ENCODE measurements around the gene MKRN3. TPM values are rescaled to one million over a fixed set of nuclear protein-coding genes. Genes with fewer than 3 reads are reported as not detected.

The MKRN3 gene
- total and polyA plus RNA-seq, 3 experiments from 2014 or later: 0.98 to 3.0 (median 1.1) TPM

- Mint-ChIP-seq H3K27ac (no peak overlapping the region), H3K4me1 (no peaks in the 10 kb centered on the region), H3K4me3 (no peak overlapping the region), H3K36me3 (no peaks in the 10 kb centered on the region), H3K27me3 (no peaks in the 10 kb centered on the region), H3K9me3 (peaks cover 0 to 6% (median 0%) of the 10 kb centered on the region in 5 donors)
- Histone ChIP-seq H3K9me3 (ENCODE audit: low read length) (no peaks in the 10 kb centered on the region), H3K4me1 (ENCODE audit: insufficient read depth, low read length) (no peaks in the 10 kb centered on the region), H3K36me3 (ENCODE audit: insufficient read depth, low read length) (no peaks in the 10 kb centered on the region), H3K27ac (ENCODE audit: low read depth, low read length) (no peak overlapping the region), H3K4me3 (ENCODE audit: low read length) (no peak overlapping the region), H3K27me3 (ENCODE audit: insufficient read depth, low read length, poor library complexity, severe bottlenecking) (no peaks in the 10 kb centered on the region)
- no peak for DNase-seq
- ChIA-PET CTCF (no interaction called here), POLR2A (no interaction called here)
These were observed 3.9 kb downstream of the MKRN3 start for GRCh38 chr15:23569151-23569925.

GRCh38 chr15:23570486-23570885 is 5.0 kb downstream of the MKRN3 start:
- H3K27me3 ChIP-seq (ENCODE audit: insufficient read depth, low read length, poor library complexity, severe bottlenecking): no peaks in the 10 kb centered on the region
- H3K4me1 Mint-ChIP-seq: no peaks in the 10 kb centered on the region
- no peak overlapping the region for H3K27ac Mint-ChIP-seq
- H3K27ac ChIP-seq (ENCODE audit: low read depth, low read length): no peak overlapping the region
- H3K36me3 Mint-ChIP-seq: no peaks in the 10 kb centered on the region
- no peaks in the 10 kb centered on the region for H3K4me1 ChIP-seq (ENCODE audit: insufficient read depth, low read length)
- no peak overlapping the region for H3K4me3 ChIP-seq (ENCODE audit: low read length)
- peaks cover 0 to 3% (median 0%) of the 10 kb centered on the region in 5 donors for H3K9me3 Mint-ChIP-seq
- POLR2A ChIA-PET: no interaction called here
- H3K27me3 Mint-ChIP-seq: peaks cover 0 to 2% of the 10 kb centered on the region in 2 donors
- DNase-seq: no peak
- H3K36me3 ChIP-seq (ENCODE audit: insufficient read depth, low read length): no peaks in the 10 kb centered on the region
- CTCF ChIA-PET: no interaction called here
- no peak overlapping the region for H3K4me3 Mint-ChIP-seq
- H3K9me3 ChIP-seq (ENCODE audit: low read length): no peaks in the 10 kb centered on the region

- Mint-ChIP-seq H3K27me3 (peaks cover 0 to 3% of the 10 kb centered on the region in 2 donors), H3K36me3 (no peaks in the 10 kb centered on the region), H3K4me3 (no peak overlapping the region), H3K9me3 (peaks cover 0 to 3% (median 0%) of the 10 kb centered on the region in 5 donors), H3K4me1 (no peaks in the 10 kb centered on the region), H3K27ac (no peak overlapping the region)
- POLR2A ChIA-PET: no interaction called here
- Histone ChIP-seq H3K27me3 (ENCODE audit: insufficient read depth, low read length, poor library complexity, severe bottlenecking) (no peaks in the 10 kb centered on the region), H3K36me3 (ENCODE audit: insufficient read depth, low read length) (no peaks in the 10 kb centered on the region), H3K4me1 (ENCODE audit: insufficient read depth, low read length) (no peaks in the 10 kb centered on the region), H3K9me3 (ENCODE audit: low read length) (no peaks in the 10 kb centered on the region), H3K27ac (ENCODE audit: low read depth, low read length) (no peak overlapping the region), H3K4me3 (ENCODE audit: low read length) (no peak overlapping the region)
- DNase-seq: no peak
- CTCF ChIA-PET: no interaction called here
These were observed 7.4 kb downstream of the MKRN3 start for GRCh38 chr15:23572844-23573243.

DNA sequence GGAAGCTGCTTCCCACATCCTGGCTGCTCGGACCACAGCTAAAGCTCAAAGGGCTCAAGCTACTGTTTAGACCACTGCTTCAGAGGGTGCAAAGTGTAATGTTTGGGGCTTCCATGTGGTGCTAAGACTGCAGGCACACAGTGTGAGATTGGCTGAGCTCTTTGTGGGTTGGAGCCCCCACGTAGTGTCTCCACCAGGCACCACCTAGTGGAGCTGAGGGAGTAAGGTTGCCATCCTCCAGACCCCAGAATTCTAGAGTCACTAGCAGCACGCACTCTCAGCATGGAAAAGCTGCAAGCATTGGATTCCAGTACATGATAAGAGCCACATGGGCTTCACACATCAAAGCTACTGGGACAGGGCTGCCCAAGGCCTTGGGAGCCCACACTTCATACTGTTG is 9.3 kb downstream of the MKRN3 start:
- Histone ChIP-seq H3K4me1 (ENCODE audit: insufficient read depth, low read length) (no peaks in the 10 kb centered on the region), H3K4me3 (ENCODE audit: low read length) (no peak overlapping the region), H3K27me3 (ENCODE audit: insufficient read depth, low read length, poor library complexity, severe bottlenecking) (no peaks in the 10 kb centered on the region), H3K36me3 (ENCODE audit: insufficient read depth, low read length) (no peaks in the 10 kb centered on the region), H3K27ac (ENCODE audit: low read depth, low read length) (no peak overlapping the region), H3K9me3 (ENCODE audit: low read length) (no peaks in the 10 kb centered on the region)
- no peak overlapping the region for H3K27ac Mint-ChIP-seq
- H3K9me3 Mint-ChIP-seq: peaks cover 0 to 3% (median 0%) of the 10 kb centered on the region in 5 donors
- no peaks in the 10 kb centered on the region for H3K36me3 Mint-ChIP-seq
- no peak for DNase-seq
- H3K27me3 Mint-ChIP-seq: peaks cover 0 to 3% of the 10 kb centered on the region in 2 donors
- H3K4me1 Mint-ChIP-seq: no peaks in the 10 kb centered on the region
- POLR2A ChIA-PET: no interaction called here
- CTCF ChIA-PET: no interaction called here
- H3K4me3 Mint-ChIP-seq: no peak overlapping the region

DNA sequence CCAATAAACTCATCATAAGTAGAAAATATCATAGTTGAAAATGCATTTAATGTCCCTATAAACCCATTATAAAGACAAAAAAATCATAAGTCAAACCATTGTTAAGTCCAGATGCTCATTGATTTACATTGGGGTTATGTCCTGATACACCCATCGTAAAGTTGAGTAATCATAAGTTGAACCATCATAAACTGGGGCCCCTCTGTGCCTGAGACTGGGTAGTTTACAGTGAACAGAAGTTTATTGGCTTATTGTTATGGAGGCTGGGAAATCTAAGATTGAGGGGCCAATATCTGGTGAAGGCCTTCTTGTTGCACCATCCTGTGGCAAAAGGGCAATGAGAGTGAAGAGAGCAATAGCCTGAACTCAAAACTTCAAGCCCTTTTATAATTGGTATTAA is 10.6 kb downstream of the MKRN3 start:
- ChIA-PET POLR2A (no interaction called here), CTCF (no interaction called here)
- Histone ChIP-seq H3K9me3 (ENCODE audit: low read length) (no peaks in the 10 kb centered on the region), H3K27ac (ENCODE audit: low read depth, low read length) (no peak overlapping the region), H3K4me3 (ENCODE audit: low read length) (no peak overlapping the region), H3K4me1 (ENCODE audit: insufficient read depth, low read length) (no peaks in the 10 kb centered on the region), H3K27me3 (ENCODE audit: insufficient read depth, low read length, poor library complexity, severe bottlenecking) (no peaks in the 10 kb centered on the region), H3K36me3 (ENCODE audit: insufficient read depth, low read length) (no peaks in the 10 kb centered on the region)
- Mint-ChIP-seq H3K4me3 (no peak overlapping the region), H3K27ac (no peak overlapping the region), H3K4me1 (no peaks in the 10 kb centered on the region), H3K27me3 (peaks cover 0 to 3% of the 10 kb centered on the region in 2 donors), H3K9me3 (peaks cover 0 to 3% (median 0%) of the 10 kb centered on the region in 5 donors), H3K36me3 (no peaks in the 10 kb centered on the region)
- no peak for DNase-seq

- Mint-ChIP-seq H3K9me3 (peaks cover 0 to 5% (median 0%) of the 10 kb centered on the region in 5 donors), H3K4me1 (no peaks in the 10 kb centered on the region), H3K27me3 (peaks cover 0 to 3% of the 10 kb centered on the region in 2 donors), H3K27ac (no peak overlapping the region), H3K4me3 (no peak overlapping the region), H3K36me3 (no peaks in the 10 kb centered on the region)
- no peak for DNase-seq
- Histone ChIP-seq H3K27me3 (ENCODE audit: insufficient read depth, low read length, poor library complexity, severe bottlenecking) (no peaks in the 10 kb centered on the region), H3K4me3 (ENCODE audit: low read length) (no peak overlapping the region), H3K9me3 (ENCODE audit: low read length) (no peaks in the 10 kb centered on the region), H3K4me1 (ENCODE audit: insufficient read depth, low read length) (no peaks in the 10 kb centered on the region), H3K36me3 (ENCODE audit: insufficient read depth, low read length) (no peaks in the 10 kb centered on the region), H3K27ac (ENCODE audit: low read depth, low read length) (no peak overlapping the region)
- POLR2A ChIA-PET: no interaction called here
- CTCF ChIA-PET: no interaction called here
These were observed 13.2 kb downstream of the MKRN3 start for GRCh38 chr15:23578521-23579150.

GRCh38 chr15:23588268-23588667 is 22.8 kb downstream of the MKRN3 start:
- Mint-ChIP-seq H3K4me3 (no peak overlapping the region), H3K27me3 (peaks cover 0 to 6% of the 10 kb centered on the region in 2 donors), H3K36me3 (no peaks in the 10 kb centered on the region), H3K27ac (no peak overlapping the region), H3K9me3 (peaks cover 0 to 7% (median 3%) of the 10 kb centered on the region in 5 donors), H3K4me1 (no peaks in the 10 kb centered on the region)
- no peak overlapping the region for H3K4me3 ChIP-seq (ENCODE audit: low read length)
- H3K4me1 ChIP-seq (ENCODE audit: insufficient read depth, low read length): no peaks in the 10 kb centered on the region
- no peak for DNase-seq
- POLR2A ChIA-PET: no interaction called here
- no peaks in the 10 kb centered on the region for H3K36me3 ChIP-seq (ENCODE audit: insufficient read depth, low read length)
- no peaks in the 10 kb centered on the region for H3K9me3 ChIP-seq (ENCODE audit: low read length)
- H3K27ac ChIP-seq (ENCODE audit: low read depth, low read length): no peak overlapping the region
- no peaks in the 10 kb centered on the region for H3K27me3 ChIP-seq (ENCODE audit: insufficient read depth, low read length, poor library complexity, severe bottlenecking)
- CTCF ChIA-PET: no interaction called here

DNA sequence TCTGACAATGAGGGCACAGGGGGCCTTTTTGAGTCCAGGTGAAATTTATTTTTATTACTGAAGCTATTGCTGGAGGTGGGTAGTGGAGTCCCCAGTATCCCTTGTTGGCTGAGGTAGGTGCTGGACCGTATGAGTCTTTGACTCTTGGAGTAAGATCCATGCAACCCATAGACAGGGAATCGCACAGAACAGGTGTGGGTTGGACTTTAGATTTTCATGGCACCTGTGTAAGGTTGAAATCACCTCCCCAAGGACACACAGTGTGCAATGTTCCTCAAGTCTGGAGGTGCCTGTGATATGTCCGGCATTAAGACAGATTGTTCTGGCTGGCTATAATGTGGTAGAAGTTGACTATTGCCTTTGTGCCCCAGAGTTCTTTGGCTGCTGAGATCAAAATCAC is 23.5 kb downstream of the MKRN3 start:
- no peak overlapping the region for H3K27ac Mint-ChIP-seq
- Histone ChIP-seq H3K4me1 (ENCODE audit: insufficient read depth, low read length) (no peaks in the 10 kb centered on the region), H3K4me3 (ENCODE audit: low read length) (no peak overlapping the region), H3K9me3 (ENCODE audit: low read length) (no peaks in the 10 kb centered on the region), H3K27me3 (ENCODE audit: insufficient read depth, low read length, poor library complexity, severe bottlenecking) (no peaks in the 10 kb centered on the region), H3K36me3 (ENCODE audit: insufficient read depth, low read length) (no peaks in the 10 kb centered on the region), H3K27ac (ENCODE audit: low read depth, low read length) (no peak overlapping the region)
- H3K27me3 Mint-ChIP-seq: peaks cover 0 to 6% of the 10 kb centered on the region in 2 donors
- no peaks in the 10 kb centered on the region for H3K36me3 Mint-ChIP-seq
- H3K4me3 Mint-ChIP-seq: no peak overlapping the region
- no peaks in the 10 kb centered on the region for H3K4me1 Mint-ChIP-seq
- DNase-seq: no peak
- peaks cover 0 to 7% (median 3%) of the 10 kb centered on the region in 5 donors for H3K9me3 Mint-ChIP-seq
- POLR2A ChIA-PET: no interaction called here
- CTCF ChIA-PET: no interaction called here

Measured in CD8-positive, alpha-beta memory T cell (primary cell).